Gastroesophageal sphincter (tissue), 3 donors: ENCODE data around the gene MYADM.

Source experiments
- CTCF ChIP-seq, 4 experiments: fragments of 200-600 bp in 2 of 4; fragments of 450-650 bp in 2 of 4; sonication (generic) in 1 of 4; IDR thresholded peaks; one replicate each; pipeline ENCODE4 v1.5.1; 2017 to 2019; ENCODE audit warnings: antibody characterized with exemption in 4 of 4, mild to moderate bottlenecking in 2 of 4, moderate library complexity in 2 of 4
- EP300 ChIP-seq: sonication (generic); formaldehyde crosslinking; IDR thresholded peaks from one replicate; pipeline ENCODE4 v1.6.1; 2017; ENCODE audit warnings: antibody characterized with exemption, mild to moderate bottlenecking
- POLR2A ChIP-seq, 2 donors: fragments of 450-650 bp; IDR thresholded peaks; one replicate each; pipeline ENCODE4 v1.6.1; 2017; ENCODE audit warnings: antibody characterized with exemption in 2 of 2, mild to moderate bottlenecking in 2 of 2, moderate library complexity in 1 of 2
- POLR2AphosphoS5 ChIP-seq: sonication (generic); formaldehyde crosslinking; IDR thresholded peaks from one replicate; pipeline ENCODE4 v1.6.1; 2017; ENCODE audit warnings: antibody characterized with exemption

- TF ChIP-seq CTCF (IDR thresholded peaks at IDR 0.05) (peak in 3 of 4 experiments; percentile 39 to 80 (median 57)), POLR2A (IDR thresholded peaks at IDR 0.05) (no peak), EP300 (no peak), POLR2AphosphoS5 (no peak)
Measured at GRCh38 chr19:53881482-53882390, 14.1 kb downstream of the MYADM start, which contains the start of gene PRKCG.
